Naive thymus-derived CD4-positive, alpha-beta T cell (primary cell): ENCODE data around the gene SLC4A3. TPM values are rescaled to one million over a fixed set of nuclear protein-coding genes. Genes with fewer than 3 reads are reported as not detected.

Source experiments
- ATAC-seq: fragments of 150-1000 bp; cut with Tn5 transposase; 2 replicates; pipeline ENCODE4 v1.10.0; 2021; ENCODE audit warnings: mild to moderate bottlenecking, moderate library complexity
- CTCF ChIA-PET: fragments of 350-600 bp; sonication (Branson Sonifier 250); formaldehyde crosslinking; loops from one replicate; lab custom pipeline; 2021; ENCODE audit warnings: antibody characterized with exemption; lab: Charles Lee
- POLR2A ChIA-PET: fragments of 350-600 bp; sonication (Branson Sonifier 250); formaldehyde crosslinking; loops from one replicate; lab custom pipeline; 2021; ENCODE audit warnings: antibody characterized with exemption, inconsistent platforms; lab: Charles Lee
- DNase-seq, 9 donors: peaks; one replicate each; pipeline versions ENCODE4 v3.0.0 to v3.0.0-alpha.2; 2020 to 2022; ENCODE audit warnings: mixed read lengths in 1 of 9
- H3K27ac ChIP-seq: one replicate; pipeline ENCODE4 v1.7.0; 2013; ENCODE audit warnings: mild to moderate bottlenecking, low read depth, low read length, moderate library complexity
- H3K27me3 ChIP-seq, 2 donors: one replicate each; pipeline ENCODE4 v1.7.0; 2013; ENCODE audit warnings: low read length in 2 of 2, mild to moderate bottlenecking in 2 of 2, moderate library complexity in 2 of 2; ENCODE audit not compliant: control insufficient read depth in 2 of 2, insufficient read depth in 2 of 2
- H3K36me3 ChIP-seq, 3 experiments: 1 replicate in 2 of 3; 2 replicates in 1 of 3; pipeline ENCODE4 v1.7.0; 2013; ENCODE audit warnings: low read length in 3 of 3, mild to moderate bottlenecking in 3 of 3, moderate library complexity in 1 of 3; ENCODE audit not compliant: insufficient read depth in 3 of 3, control insufficient read depth in 2 of 3
- H3K4me1 ChIP-seq, 2 donors: one replicate each; pipeline ENCODE4 v1.7.0; 2013; ENCODE audit warnings: low read length in 2 of 2, mild to moderate bottlenecking in 2 of 2, moderate library complexity in 1 of 2; ENCODE audit not compliant: control insufficient read depth in 2 of 2, insufficient read depth in 2 of 2
- H3K4me3 ChIP-seq: 2 replicates; pipeline ENCODE4 v1.7.0; 2013; ENCODE audit warnings: mild to moderate bottlenecking, low read length
- H3K9me3 ChIP-seq, 3 experiments: 1 replicate in 2 of 3; 2 replicates in 1 of 3; pipeline ENCODE4 v1.7.0; 2013; ENCODE audit warnings: low read length in 3 of 3; ENCODE audit not compliant: control insufficient read depth in 2 of 3
- H3K27ac Mint-ChIP-seq, 9 donors: one replicate each; pipeline ENCODE4 v1.8.0; 2020 to 2022; ENCODE audit warnings: mixed read lengths in 9 of 9, mild to moderate bottlenecking in 8 of 9, moderate library complexity in 5 of 9, inconsistent platforms in 2 of 9
- H3K27me3 Mint-ChIP-seq, 5 donors: one replicate each; pipeline ENCODE4 v1.8.0; 2021 to 2022; ENCODE audit warnings: mixed read lengths in 5 of 5, mild to moderate bottlenecking in 1 of 5
- H3K36me3 Mint-ChIP-seq, 5 donors: one replicate each; pipeline ENCODE4 v1.8.0; 2020 to 2022; ENCODE audit warnings: mixed read lengths in 5 of 5, mild to moderate bottlenecking in 3 of 5, inconsistent platforms in 1 of 5
- H3K4me1 Mint-ChIP-seq, 7 donors: one replicate each; pipeline ENCODE4 v1.8.0; 2020 to 2022; ENCODE audit warnings: mixed read lengths in 7 of 7, mild to moderate bottlenecking in 3 of 7, inconsistent platforms in 1 of 7
- H3K4me3 Mint-ChIP-seq, 10 donors: one replicate each; pipeline ENCODE4 v1.8.0; 2020 to 2022; ENCODE audit warnings: mild to moderate bottlenecking in 10 of 10, mixed read lengths in 10 of 10, moderate library complexity in 6 of 10, inconsistent platforms in 2 of 10
- H3K9me3 Mint-ChIP-seq, 11 donors: one replicate each; pipeline ENCODE4 v1.8.0; 2020 to 2022; ENCODE audit warnings: mixed read lengths in 11 of 11, mild to moderate bottlenecking in 4 of 11, inconsistent platforms in 1 of 11, moderate library complexity in 1 of 11
- intact Hi-C, 2 donors: fragments of 100-400 bp; cut with micrococcal nuclease; formaldehyde crosslinking; loops; one replicate each; pipeline ENCODE4 v1.15.1; 2023
- polyA plus RNA-seq, 2 donors: library from polyadenylated mRNA; unstranded; fragments of 300-500 nt; fragmentation: Illumina TruSeq; gene quantifications; one replicate each; pipeline ENCODE4 v1.2.3, GENCODE V29; 2021
- total RNA-seq, 6 experiments: library from RNA in 5 of 6; stranded (reverse) in 5 of 6; gene quantifications; 1 replicate in 5 of 6; 2 replicates in 1 of 6; pipeline ENCODE4 v1.2.3 and lab custom pipeline; 2021 to 2026

SLC4A3 gene
- total and polyA plus RNA-seq, 7 experiments from 2014 or later: 0.19 to 3.4 (median 0.34) TPM; not detected in 4

GRCh38 chr2:219636144-219636915 is 8.9 kb downstream of the SLC4A3 start:
- H3K27ac Mint-ChIP-seq: no peak overlapping the region

GRCh38 chr2:219636941-219637841 is 9.8 kb downstream of the SLC4A3 start:
- Mint-ChIP-seq H3K9me3 (no peaks in the 10 kb centered on the region), H3K4me3 (no peak overlapping the region), H3K27ac (no peak overlapping the region), H3K36me3 (no peaks in the 10 kb centered on the region), H3K4me1 (peaks cover 0 to 11% (median 0%) of the 10 kb centered on the region in 7 donors), H3K27me3 (peaks cover 0 to 26% (median 13%) of the 10 kb centered on the region in 5 donors)
- intact Hi-C loops: no loop called here
- ATAC-seq (no peak), DNase-seq (no peak)
- no peak overlapping the region for H3K4me3 ChIP-seq
- no peaks in the 10 kb centered on the region for H3K4me1 ChIP-seq
- H3K9me3 ChIP-seq: no peaks in the 10 kb centered on the region
- H3K27ac ChIP-seq: no peak overlapping the region
- no peaks in the 10 kb centered on the region for H3K36me3 ChIP-seq
- H3K27me3 ChIP-seq: no peaks in the 10 kb centered on the region
- ChIA-PET POLR2A (no interaction called here), CTCF (interaction anchor here (1.0 kb wide), 1 partner anchor 97 kb away, joined by 3 read pairs; no protein-coding TSS in a partner anchor)

More at GRCh38 chr2:219636144-219636915, 8.9 kb downstream of the SLC4A3 start:
- H3K27me3 ChIP-seq: no peaks in the 10 kb centered on the region
- ATAC-seq: no peak
- H3K4me1 ChIP-seq: no peaks in the 10 kb centered on the region
- no peaks in the 10 kb centered on the region for H3K36me3 ChIP-seq
- ChIA-PET POLR2A (no interaction called here), CTCF (no interaction called here)
- H3K36me3 Mint-ChIP-seq: no peaks in the 10 kb centered on the region
- peaks cover 0 to 11% (median 0%) of the 10 kb centered on the region in 7 donors for H3K4me1 Mint-ChIP-seq
- H3K4me3 Mint-ChIP-seq: no peak overlapping the region
- no peak for DNase-seq
- H3K27ac ChIP-seq: no peak overlapping the region
- intact Hi-C loops: no loop called here
- H3K27me3 Mint-ChIP-seq: peaks cover 0 to 26% (median 10%) of the 10 kb centered on the region in 5 donors
- H3K4me3 ChIP-seq: no peak overlapping the region
- no peaks in the 10 kb centered on the region for H3K9me3 ChIP-seq
- H3K9me3 Mint-ChIP-seq: no peaks in the 10 kb centered on the region

- H3K9me3 ChIP-seq: no peaks in the 10 kb centered on the region
- no peak overlapping the region for H3K27ac ChIP-seq
- DNase-seq (no peak), ATAC-seq (no peak)
- no peak overlapping the region for H3K4me3 ChIP-seq
- H3K27me3 ChIP-seq: no peaks in the 10 kb centered on the region
- ChIA-PET CTCF (interaction anchor here (1.0 kb wide), 1 partner anchor 97 kb away, joined by 3 read pairs; no protein-coding TSS in a partner anchor), POLR2A (no interaction called here)
- Mint-ChIP-seq H3K9me3 (no peaks in the 10 kb centered on the region), H3K36me3 (no peaks in the 10 kb centered on the region), H3K4me3 (no peak overlapping the region), H3K27me3 (peaks cover 0 to 26% (median 13%) of the 10 kb centered on the region in 5 donors), H3K27ac (no peak overlapping the region), H3K4me1 (peaks cover 0 to 15% (median 0%) of the 10 kb centered on the region in 7 donors)
- peaks cover 3% of the 10 kb centered on the region in 2 donors for H3K4me1 ChIP-seq
- H3K36me3 ChIP-seq: no peaks in the 10 kb centered on the region
- intact Hi-C loops: no loop called here
Measured at GRCh38 chr2:219637842-219638185, 10.4 kb downstream of the SLC4A3 start.

GRCh38 chr2:219638217-219638947 is 11.0 kb downstream of the SLC4A3 start:
- H3K36me3 Mint-ChIP-seq: no peaks in the 10 kb centered on the region
- peaks cover 0 to 15% (median 0%) of the 10 kb centered on the region in 7 donors for H3K4me1 Mint-ChIP-seq
- Histone ChIP-seq H3K4me3 (no peak overlapping the region), H3K4me1 (peaks cover 3 to 4% of the 10 kb centered on the region in 2 donors), H3K36me3 (no peaks in the 10 kb centered on the region), H3K9me3 (no peaks in the 10 kb centered on the region), H3K27me3 (no peaks in the 10 kb centered on the region), H3K27ac (no peak overlapping the region)
- CTCF ChIA-PET: interaction anchor here (0.6 kb wide), 1 partner anchor 1755 kb away, joined by 3 read pairs; no protein-coding TSS in a partner anchor
- POLR2A ChIA-PET: no interaction called here
- no peak overlapping the region for H3K27ac Mint-ChIP-seq
- intact Hi-C loops: no loop called here
- no peak for DNase-seq
- no peak overlapping the region for H3K4me3 Mint-ChIP-seq
- no peak for ATAC-seq
- H3K9me3 Mint-ChIP-seq: no peaks in the 10 kb centered on the region
- H3K27me3 Mint-ChIP-seq: peaks cover 0 to 26% (median 13%) of the 10 kb centered on the region in 5 donors

- Mint-ChIP-seq H3K36me3 (no peaks in the 10 kb centered on the region), H3K27me3 (peaks cover 0 to 29% (median 13%) of the 10 kb centered on the region in 5 donors), H3K4me1 (peaks cover 0 to 15% (median 0%) of the 10 kb centered on the region in 7 donors), H3K9me3 (no peaks in the 10 kb centered on the region), H3K4me3 (no peak overlapping the region), H3K27ac (no peak overlapping the region)
- ChIA-PET CTCF (interaction anchor here (0.6 kb wide), 2 partner anchors 49 to 1754 kb away, joined by 3 read pairs; no protein-coding TSS in a partner anchor), POLR2A (no interaction called here)
- no peaks in the 10 kb centered on the region for H3K27me3 ChIP-seq
- H3K27ac ChIP-seq: no peak overlapping the region
- intact Hi-C loops: no loop called here
- no peaks in the 10 kb centered on the region for H3K36me3 ChIP-seq
- H3K4me1 ChIP-seq: peaks cover 3 to 4% of the 10 kb centered on the region in 2 donors
- no peaks in the 10 kb centered on the region for H3K9me3 ChIP-seq
- no peak overlapping the region for H3K4me3 ChIP-seq
- no peak for DNase-seq
- ATAC-seq: no peak
Measured at GRCh38 chr2:219638948-219639755, 11.7 kb downstream of the SLC4A3 start.
